Measurements from ENCODE around the gene CHL1. TPM values are rescaled to one million over a fixed set of nuclear protein-coding genes. Genes with fewer than 3 reads are reported as not detected.

CHL1 gene
- total and polyA plus RNA-seq, 2 experiments from 2014 or later, result 0.24 TPM; not detected in 1

DNA sequence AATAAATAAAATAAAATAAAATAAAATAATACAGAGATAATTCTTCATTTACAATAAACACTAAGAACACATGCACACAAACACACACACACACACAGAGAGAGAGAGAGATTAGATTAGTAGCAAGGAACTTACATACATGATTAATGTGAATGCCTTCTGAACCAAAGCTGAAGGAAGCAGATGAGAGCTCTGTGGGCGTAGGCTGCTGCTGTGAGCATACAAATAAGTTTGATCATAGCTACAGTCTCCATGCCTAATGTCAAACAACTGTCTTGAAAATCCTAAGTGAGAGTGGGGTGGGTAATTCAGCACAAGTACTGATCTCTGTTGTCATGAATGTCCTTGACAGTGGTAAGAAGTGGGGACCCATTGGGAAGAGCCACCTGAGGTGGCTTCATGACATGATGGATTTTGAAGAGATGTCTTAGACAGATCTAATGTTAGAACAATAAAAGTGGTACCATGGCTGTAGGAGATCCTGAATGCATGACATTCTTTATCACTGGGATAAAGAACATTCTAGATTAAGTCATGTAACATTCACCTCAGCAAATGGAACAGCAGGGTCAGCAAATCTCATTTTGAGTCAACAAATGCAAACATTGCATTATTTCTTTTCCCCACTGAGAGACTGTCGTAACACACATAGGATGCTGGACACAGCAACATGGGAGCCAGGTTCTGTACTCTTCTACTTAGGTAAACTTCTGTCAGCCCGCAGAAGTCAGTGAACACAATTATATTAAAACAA lies 46.2 kb downstream of the CHL1 start:
- TF ChIP-seq CTCF (IDR thresholded peaks at IDR 0.05; ENCODE audit: low read depth, low read length), result no peak

DNA sequence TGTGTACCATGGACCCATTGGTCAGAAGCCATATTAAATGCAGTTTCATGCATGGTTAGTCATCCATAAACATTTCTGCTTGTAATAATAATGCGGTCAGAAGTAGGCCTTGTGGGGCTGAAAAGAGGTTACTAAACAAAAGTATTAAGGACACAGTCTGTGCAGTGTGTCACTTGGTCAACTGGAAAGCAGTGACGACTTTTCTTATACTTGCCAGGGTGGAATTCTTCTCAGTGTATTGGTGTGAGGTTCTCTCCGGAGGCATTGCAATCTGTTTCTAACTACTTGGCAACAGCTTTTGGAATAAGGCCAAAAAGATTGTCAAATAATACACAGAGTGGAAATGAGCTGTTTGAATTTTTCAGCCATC lies 46.8 kb downstream of the CHL1 start:
- Histone ChIP-seq H3K27me3 (no peaks in the 10 kb centered on the region), H3K4me3 (no peak overlapping the region), H3K36me3 (no peaks in the 10 kb centered on the region), H3K27ac (no peak overlapping the region), H3K4me1 (ENCODE audit: low read depth) (no peaks in the 10 kb centered on the region), H3K9me3 (ENCODE audit: low read depth) (no peaks in the 10 kb centered on the region)
- no peak for TF ChIP-seq CTCF (IDR thresholded peaks at IDR 0.05; ENCODE audit: low read depth, low read length)
- DNase-seq (ENCODE audit: low read depth in 1 of 2, low spot score in 1 of 2), result no peak

More for the DNA sequence above, 46.2 kb downstream of the CHL1 start:
- no peak overlapping the region for H3K4me3 ChIP-seq
- DNase-seq (ENCODE audit: low read depth in 1 of 2, low spot score in 1 of 2), result no peak
- no peaks in the 10 kb centered on the region for H3K9me3 ChIP-seq (ENCODE audit: low read depth)
- no peak overlapping the region for H3K27ac ChIP-seq
- no peaks in the 10 kb centered on the region for H3K27me3 ChIP-seq
- no peaks in the 10 kb centered on the region for H3K36me3 ChIP-seq
- no peaks in the 10 kb centered on the region for H3K4me1 ChIP-seq (ENCODE audit: low read depth)

DNA sequence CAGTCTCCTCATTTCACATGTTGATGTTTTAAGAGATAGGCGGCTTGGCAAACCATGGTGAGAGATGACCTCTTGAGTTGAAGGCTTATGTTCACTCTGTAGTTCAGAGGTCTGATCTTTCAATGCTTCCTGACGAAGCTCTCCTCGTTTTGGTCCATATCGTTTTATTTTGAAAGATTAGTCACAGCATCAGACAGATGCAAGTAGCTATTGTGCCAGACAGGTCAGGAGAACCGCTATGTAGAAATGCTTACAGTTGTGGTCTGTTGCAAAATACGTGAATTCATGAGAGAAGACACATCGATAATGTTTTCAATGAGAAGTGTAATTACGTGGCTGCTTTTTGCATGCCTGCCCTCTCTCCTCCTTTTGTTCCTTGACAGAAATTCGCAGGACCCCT lies 47.5 kb downstream of the CHL1 start:
- H3K27ac ChIP-seq, result no peak overlapping the region
- no peak for DNase-seq (ENCODE audit: low read depth in 1 of 2, low spot score in 1 of 2)
- no peaks in the 10 kb centered on the region for H3K36me3 ChIP-seq
- TF ChIP-seq CTCF (IDR thresholded peaks at IDR 0.05; ENCODE audit: low read depth, low read length), result no peak
- H3K9me3 ChIP-seq (ENCODE audit: low read depth), result no peaks in the 10 kb centered on the region
- H3K27me3 ChIP-seq, result no peaks in the 10 kb centered on the region
- H3K4me3 ChIP-seq, result no peak overlapping the region
- H3K4me1 ChIP-seq (ENCODE audit: low read depth), result no peaks in the 10 kb centered on the region

DNA sequence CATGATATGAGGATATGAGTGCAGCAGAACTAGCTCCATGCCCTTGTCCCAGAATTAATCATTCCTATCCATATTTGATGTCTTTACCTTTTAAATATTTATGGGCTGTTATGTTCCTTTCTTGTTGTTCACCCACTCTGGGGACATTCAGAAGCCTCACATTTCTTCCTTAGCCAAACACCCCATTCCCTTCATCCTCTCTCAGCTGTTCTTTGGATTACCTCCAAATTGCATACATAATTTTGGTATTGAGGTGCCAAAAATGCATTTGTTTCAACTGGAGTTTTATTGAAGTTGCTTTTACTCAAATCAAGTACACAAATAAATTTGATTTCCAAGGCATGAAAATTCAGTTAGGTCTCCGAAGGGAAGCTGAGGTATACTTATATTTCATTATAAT lies 51.4 kb downstream of the CHL1 start:
- no peak for DNase-seq (ENCODE audit: low read depth in 1 of 2, low spot score in 1 of 2)
- Histone ChIP-seq H3K27ac (no peak overlapping the region), H3K4me1 (ENCODE audit: low read depth) (no peaks in the 10 kb centered on the region), H3K4me3 (no peak overlapping the region), H3K27me3 (no peaks in the 10 kb centered on the region), H3K36me3 (no peaks in the 10 kb centered on the region), H3K9me3 (ENCODE audit: low read depth) (no peaks in the 10 kb centered on the region)
- no peak for TF ChIP-seq CTCF (IDR thresholded peaks at IDR 0.05; ENCODE audit: low read depth, low read length)

DNA sequence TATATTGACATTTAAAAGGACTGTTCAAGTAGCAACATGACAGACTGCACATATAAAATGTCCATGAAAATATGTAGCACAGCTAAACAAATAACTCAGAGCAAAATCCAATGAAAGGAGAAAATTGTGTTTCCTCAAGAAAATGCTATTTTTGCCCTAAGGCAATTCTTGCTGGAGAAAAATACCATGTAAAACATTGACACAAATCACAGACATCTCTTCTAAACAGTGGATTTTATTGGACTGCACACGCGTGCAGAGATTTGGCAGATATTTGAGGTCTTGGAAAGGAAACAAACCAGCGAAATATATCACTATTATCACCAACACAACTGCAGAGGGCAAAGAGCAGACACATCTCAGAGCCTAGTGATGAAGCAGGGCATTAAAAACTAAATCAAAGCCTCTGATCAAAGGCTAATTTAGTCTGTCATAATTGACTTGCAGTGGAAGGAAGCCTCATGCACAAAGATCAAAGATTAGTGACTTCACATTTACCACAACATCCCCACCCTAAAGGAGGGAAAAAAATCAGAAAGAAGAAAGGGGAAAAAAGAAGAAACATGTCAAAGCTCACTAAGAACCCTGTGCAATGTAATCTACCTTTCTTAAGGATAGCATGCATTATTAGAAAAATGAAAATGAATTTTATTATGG lies 52.4 kb downstream of the CHL1 start:
- no peak overlapping the region for H3K4me3 ChIP-seq
- no peak for TF ChIP-seq CTCF (IDR thresholded peaks at IDR 0.05; ENCODE audit: low read depth, low read length)
- no peak overlapping the region for H3K27ac ChIP-seq
- H3K4me1 ChIP-seq (ENCODE audit: low read depth), result no peaks in the 10 kb centered on the region
- H3K9me3 ChIP-seq (ENCODE audit: low read depth), result no peaks in the 10 kb centered on the region
- H3K27me3 ChIP-seq, result no peaks in the 10 kb centered on the region
- no peak for DNase-seq (ENCODE audit: low read depth in 1 of 2, low spot score in 1 of 2)
- H3K36me3 ChIP-seq, result no peaks in the 10 kb centered on the region
